ENCODE results near the gene THPO. TPM values are rescaled to one million over a fixed set of nuclear protein-coding genes. Genes with fewer than 3 reads are reported as not detected.

THPO gene
- total and polyA plus RNA-seq, 2 donors (not counting 1 experiment from before 2014, with no cell fraction given), result not detected

DNA sequence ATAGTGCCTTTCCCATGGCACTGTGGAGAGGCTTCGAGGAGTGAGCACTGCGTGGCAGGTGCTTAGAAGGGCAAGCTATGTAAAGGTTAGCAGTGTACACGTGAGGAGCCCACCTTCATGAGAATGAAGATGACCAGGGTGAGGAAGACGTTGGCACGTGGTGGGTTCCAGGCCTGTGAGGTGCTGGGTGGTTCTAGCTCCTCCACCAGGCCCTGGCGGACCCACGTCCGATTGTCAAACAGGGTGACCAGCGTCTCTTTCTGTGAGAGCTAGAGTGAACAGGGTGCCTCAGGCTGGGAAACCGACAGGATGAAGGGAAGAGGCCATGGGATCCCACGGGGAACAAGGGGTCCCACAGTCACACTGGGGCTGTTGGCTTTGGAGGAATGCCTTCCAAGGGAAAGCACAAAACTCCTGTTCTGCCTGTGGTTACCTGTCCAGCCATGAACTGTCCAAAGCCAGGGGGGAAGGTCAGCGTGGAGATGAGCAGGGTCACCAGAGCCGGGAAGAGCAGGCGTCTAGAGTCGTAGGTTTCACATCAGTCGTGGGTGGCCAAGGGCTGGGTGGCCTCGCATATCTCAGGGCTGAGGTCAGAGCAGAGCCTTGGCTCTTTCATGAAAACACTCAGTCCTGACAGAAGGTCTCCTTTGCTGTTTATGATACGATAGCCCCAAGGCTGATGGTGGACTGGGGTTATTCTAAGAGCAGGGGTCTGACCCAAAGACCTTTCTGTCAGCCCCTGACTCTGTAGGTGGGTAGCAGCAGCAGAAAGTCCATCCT is 22.6 kb downstream of the THPO start:
- DNase-seq, result no peak
- no peak overlapping the region for H3K27ac ChIP-seq (ENCODE audit: low read length in 2 of 2)
- no peak for ATAC-seq (ENCODE audit: low read depth)
- H3K9me3 Mint-ChIP-seq (ENCODE audit: insufficient read depth), result no peaks in the 10 kb centered on the region
- no peak overlapping the region for H3K9ac ChIP-seq (ENCODE audit: low read length)
- H3K4me1 Mint-ChIP-seq, result no peaks in the 10 kb centered on the region
- no peaks in the 10 kb centered on the region for H3K27me3 ChIP-seq (replicated peaks in 1 of 4; ENCODE audit: control extremely low read depth in 1 of 4, control insufficient read depth in 3 of 4, insufficient read depth in 4 of 4, low read length in 3 of 4)
- H3K4me3 ChIP-seq (ENCODE audit: control extremely low read depth in 1 of 5, extremely low read depth in 1 of 5, insufficient read depth in 1 of 5, low read depth in 2 of 5, low read length in 4 of 5), result no peak overlapping the region
- H2AFZ ChIP-seq (ENCODE audit: insufficient read depth, low read depth, low read length, poor library complexity, severe bottlenecking), result no peak overlapping the region
- no peak overlapping the region for H3K27ac Mint-ChIP-seq
- CTCF ChIA-PET, result interaction anchor here (2.0 to 5.2 kb wide), 3 partner anchors 16 to 185 kb away, joined by 10 to 76 read pairs (median 20); no protein-coding TSS in a partner anchor
- H3K4me1 ChIP-seq (ENCODE audit: control insufficient read depth in 2 of 2, insufficient read depth in 2 of 2, low read length in 2 of 2), result peaks cover 0 to 8% of the 10 kb centered on the region in 2 donors
- no peak overlapping the region for H3K4me3 Mint-ChIP-seq
- no peak overlapping the region for H3K4me2 ChIP-seq (replicated peaks; ENCODE audit: low read depth, low read length, poor library complexity, severe bottlenecking)
- no peaks in the 10 kb centered on the region for H4K20me1 ChIP-seq (ENCODE audit: control insufficient read depth, insufficient read depth, low read length, poor library complexity, severe bottlenecking)
- no peaks in the 10 kb centered on the region for H3K9me3 ChIP-seq (ENCODE audit: control extremely low read depth in 1 of 3, control insufficient read depth in 2 of 3, insufficient read depth in 1 of 3, low read length in 2 of 3)
- POLR2A ChIA-PET, result no interaction called here
- no peaks in the 10 kb centered on the region for H3K27me3 Mint-ChIP-seq
- no peaks in the 10 kb centered on the region for H3K36me3 ChIP-seq (replicated peaks in 1 of 2; ENCODE audit: control extremely low read depth in 1 of 2, control insufficient read depth in 1 of 2, extremely low read depth in 1 of 2, insufficient read depth in 2 of 2, low read length in 1 of 2)
- intact Hi-C loops (cut with micrococcal nuclease), result no loop called here
- WGBS (ENCODE audit: insufficient coverage), result 96% methylated on average over 16 of the region's 18 CpGs
- no peaks in the 10 kb centered on the region for H3K79me2 ChIP-seq (ENCODE audit: control insufficient read depth, insufficient read depth, low read length)
- TF ChIP-seq CTCF (IDR thresholded peaks at IDR 0.05) (no peak), EZH2 (IDR thresholded peaks at IDR 0.05; ENCODE audit: borderline replicate concordance, insufficient read depth, low read depth, low read length, poor library complexity, severe bottlenecking) (no peak)

DNA sequence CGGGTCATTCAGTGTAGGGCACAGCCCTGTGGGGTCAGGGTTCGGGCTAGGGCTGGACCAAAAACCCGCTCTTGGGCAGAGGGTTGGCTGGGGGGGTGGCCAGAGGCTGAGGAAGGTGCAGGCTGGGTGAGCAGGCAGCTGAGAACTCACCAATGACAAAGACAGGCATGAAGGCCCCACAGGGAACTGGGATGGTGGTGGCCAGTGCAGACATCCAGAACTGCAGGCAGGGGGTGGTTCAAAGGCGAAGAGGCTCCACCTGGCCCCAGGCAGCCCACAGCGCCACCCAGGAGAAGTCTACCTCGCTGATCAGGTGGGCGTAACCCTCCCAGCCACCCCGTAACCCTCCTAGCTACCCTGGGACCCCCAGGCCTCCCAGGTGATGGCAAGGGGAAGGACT is 23.3 kb downstream of the THPO start:
- H3K27ac ChIP-seq (ENCODE audit: low read length in 2 of 2), result no peak overlapping the region
- H3K4me2 ChIP-seq (replicated peaks; ENCODE audit: low read depth, low read length, poor library complexity, severe bottlenecking), result peak overlapping the region; percentile 44
- CTCF ChIA-PET, result interaction anchor here (2.0 to 5.2 kb wide), 3 partner anchors 17 to 186 kb away, joined by 10 to 76 read pairs (median 20); no protein-coding TSS in a partner anchor
- H3K9me3 Mint-ChIP-seq (ENCODE audit: insufficient read depth), result no peaks in the 10 kb centered on the region
- H3K4me3 Mint-ChIP-seq, result no peak overlapping the region
- ATAC-seq (ENCODE audit: low read depth), result no peak
- no peak overlapping the region for H3K4me3 ChIP-seq (ENCODE audit: control extremely low read depth in 1 of 5, extremely low read depth in 1 of 5, insufficient read depth in 1 of 5, low read depth in 2 of 5, low read length in 4 of 5)
- no peaks in the 10 kb centered on the region for H3K9me3 ChIP-seq (ENCODE audit: control extremely low read depth in 1 of 3, control insufficient read depth in 2 of 3, insufficient read depth in 1 of 3, low read length in 2 of 3)
- whole genome bisulfite sequencing (ENCODE audit: insufficient coverage), result 83% methylated on average over 6 of the region's 8 CpGs
- H3K36me3 ChIP-seq (replicated peaks in 1 of 2; ENCODE audit: control extremely low read depth in 1 of 2, control insufficient read depth in 1 of 2, extremely low read depth in 1 of 2, insufficient read depth in 2 of 2, low read length in 1 of 2), result no peaks in the 10 kb centered on the region
- intact Hi-C loops (cut with micrococcal nuclease), result loop anchor here (1.0 kb wide), 1 partner anchor 159 kb away; no protein-coding TSS in a partner anchor
- H4K20me1 ChIP-seq (ENCODE audit: control insufficient read depth, insufficient read depth, low read length, poor library complexity, severe bottlenecking), result no peaks in the 10 kb centered on the region
- no peak overlapping the region for H2AFZ ChIP-seq (ENCODE audit: insufficient read depth, low read depth, low read length, poor library complexity, severe bottlenecking)
- DNase-seq, result no peak
- H3K79me2 ChIP-seq (ENCODE audit: control insufficient read depth, insufficient read depth, low read length), result no peaks in the 10 kb centered on the region
- no peaks in the 10 kb centered on the region for H3K4me1 Mint-ChIP-seq
- no peaks in the 10 kb centered on the region for H3K27me3 ChIP-seq (replicated peaks in 1 of 4; ENCODE audit: control extremely low read depth in 1 of 4, control insufficient read depth in 3 of 4, insufficient read depth in 4 of 4, low read length in 3 of 4)
- H3K4me1 ChIP-seq (ENCODE audit: control insufficient read depth in 2 of 2, insufficient read depth in 2 of 2, low read length in 2 of 2), result peaks cover 0 to 8% of the 10 kb centered on the region in 2 donors
- TF ChIP-seq EZH2 (IDR thresholded peaks at IDR 0.05; ENCODE audit: borderline replicate concordance, insufficient read depth, low read depth, low read length, poor library complexity, severe bottlenecking) (no peak), CTCF (IDR thresholded peaks at IDR 0.05) (no peak)
- POLR2A ChIA-PET, result no interaction called here
- H3K9ac ChIP-seq (ENCODE audit: low read length), result no peak overlapping the region
- no peak overlapping the region for H3K27ac Mint-ChIP-seq
- H3K27me3 Mint-ChIP-seq, result no peaks in the 10 kb centered on the region
